ENCODE data around the gene WNT7A. TPM values are rescaled to one million over a fixed set of nuclear protein-coding genes. Genes with fewer than 3 reads are reported as not detected.

WNT7A gene
- total RNA-seq, 1 donor from 2014 or later = not detected

DNA sequence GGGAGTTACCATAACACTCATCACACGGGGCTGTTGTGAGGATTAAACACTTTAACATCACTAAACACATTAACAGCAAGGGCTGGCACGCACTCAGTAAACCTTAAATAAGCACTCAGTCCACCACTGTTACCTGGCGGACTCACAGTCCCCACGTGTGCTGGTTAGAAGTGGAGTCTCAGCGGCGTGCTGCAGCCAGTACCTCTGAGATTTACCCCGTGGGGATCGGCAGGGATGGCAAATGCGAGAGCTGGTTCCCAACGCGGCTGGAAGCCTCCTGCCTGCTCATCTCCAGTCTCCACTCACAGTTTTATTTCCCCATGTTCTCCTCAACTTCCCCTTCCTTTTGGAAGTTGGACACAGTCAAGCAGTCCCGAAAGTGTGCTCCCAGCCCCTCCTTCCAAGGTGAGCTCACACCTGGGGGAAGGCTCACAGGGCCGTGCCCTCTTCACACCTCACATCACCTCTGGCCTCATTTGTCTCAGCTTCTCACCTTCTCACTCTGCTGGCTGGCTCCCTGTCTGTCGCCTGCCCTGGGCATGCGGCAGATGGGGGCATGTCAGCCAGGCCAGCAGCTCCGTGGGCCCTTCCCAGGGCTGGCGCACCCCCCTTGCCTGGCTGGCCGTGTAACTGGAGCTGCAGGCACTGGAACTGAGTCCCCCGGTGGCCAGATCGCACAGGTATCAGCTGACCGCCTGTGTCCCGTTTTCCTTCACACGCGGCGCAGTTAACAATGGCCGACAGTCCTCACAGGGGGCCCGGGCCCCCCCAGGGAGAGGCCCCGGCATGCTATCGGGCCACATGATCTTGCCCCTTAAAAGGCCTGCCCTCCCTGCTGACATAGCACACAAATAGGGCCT is 87.1 kb downstream of the WNT7A start:
- TF ChIP-seq, protein P1, sequence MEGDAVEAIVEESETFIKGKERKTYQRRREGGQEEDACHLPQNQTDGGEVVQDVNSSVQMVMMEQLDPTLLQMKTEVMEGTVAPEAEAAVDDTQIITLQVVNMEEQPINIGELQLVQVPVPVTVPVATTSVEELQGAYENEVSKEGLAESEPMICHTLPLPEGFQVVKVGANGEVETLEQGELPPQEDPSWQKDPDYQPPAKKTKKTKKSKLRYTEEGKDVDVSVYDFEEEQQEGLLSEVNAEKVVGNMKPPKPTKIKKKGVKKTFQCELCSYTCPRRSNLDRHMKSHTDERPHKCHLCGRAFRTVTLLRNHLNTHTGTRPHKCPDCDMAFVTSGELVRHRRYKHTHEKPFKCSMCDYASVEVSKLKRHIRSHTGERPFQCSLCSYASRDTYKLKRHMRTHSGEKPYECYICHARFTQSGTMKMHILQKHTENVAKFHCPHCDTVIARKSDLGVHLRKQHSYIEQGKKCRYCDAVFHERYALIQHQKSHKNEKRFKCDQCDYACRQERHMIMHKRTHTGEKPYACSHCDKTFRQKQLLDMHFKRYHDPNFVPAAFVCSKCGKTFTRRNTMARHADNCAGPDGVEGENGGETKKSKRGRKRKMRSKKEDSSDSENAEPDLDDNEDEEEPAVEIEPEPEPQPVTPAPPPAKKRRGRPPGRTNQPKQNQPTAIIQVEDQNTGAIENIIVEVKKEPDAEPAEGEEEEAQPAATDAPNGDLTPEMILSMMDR (IDR thresholded peaks at IDR 0.05) = no peak
- intact Hi-C loops (cut with DNase I) = no loop called here
- Histone ChIP-seq H3K9me3 (no peaks in the 10 kb centered on the region), H3K27ac (no peak overlapping the region), H3K27me3 (no peaks in the 10 kb centered on the region), H3K4me1 (no peaks in the 10 kb centered on the region), H3K4me3 (no peak overlapping the region), H3K36me3 (no peaks in the 10 kb centered on the region)
- DNase-seq (ENCODE audit: low spot score in 2 of 2) = no peak

DNA sequence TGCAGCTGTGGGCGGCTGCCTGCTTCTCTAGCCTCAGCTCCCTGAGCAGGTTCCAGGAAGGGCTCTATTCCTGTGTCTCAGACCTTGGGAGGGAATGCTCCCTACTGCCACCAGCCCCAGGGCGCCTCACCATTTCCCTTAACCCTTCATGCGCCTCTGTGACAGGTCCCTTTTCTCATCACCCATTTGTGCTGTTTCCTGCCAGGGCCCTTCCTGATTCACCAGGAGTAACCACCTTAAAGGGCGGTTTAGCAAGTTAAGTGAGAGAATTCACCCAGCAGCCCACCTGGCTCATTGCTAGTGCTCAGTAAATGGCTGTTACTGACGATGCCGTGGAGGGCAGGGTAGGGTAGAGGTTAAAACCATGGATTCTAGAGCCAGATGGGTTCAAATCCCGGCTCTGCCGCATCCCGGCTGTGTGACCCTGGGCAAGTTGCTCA is 87.8 kb downstream of the WNT7A start:
- TF ChIP-seq, protein P1 (IDR thresholded peaks at IDR 0.05) = no peak
- H3K4me3 ChIP-seq = no peak overlapping the region
- H3K9me3 ChIP-seq = no peaks in the 10 kb centered on the region
- H3K27ac ChIP-seq = no peak overlapping the region
- intact Hi-C loops (cut with DNase I) = no loop called here
- DNase-seq (ENCODE audit: low spot score in 2 of 2) = no peak
- H3K27me3 ChIP-seq = no peaks in the 10 kb centered on the region
- H3K4me1 ChIP-seq = no peaks in the 10 kb centered on the region
- no peaks in the 10 kb centered on the region for H3K36me3 ChIP-seq

DNA sequence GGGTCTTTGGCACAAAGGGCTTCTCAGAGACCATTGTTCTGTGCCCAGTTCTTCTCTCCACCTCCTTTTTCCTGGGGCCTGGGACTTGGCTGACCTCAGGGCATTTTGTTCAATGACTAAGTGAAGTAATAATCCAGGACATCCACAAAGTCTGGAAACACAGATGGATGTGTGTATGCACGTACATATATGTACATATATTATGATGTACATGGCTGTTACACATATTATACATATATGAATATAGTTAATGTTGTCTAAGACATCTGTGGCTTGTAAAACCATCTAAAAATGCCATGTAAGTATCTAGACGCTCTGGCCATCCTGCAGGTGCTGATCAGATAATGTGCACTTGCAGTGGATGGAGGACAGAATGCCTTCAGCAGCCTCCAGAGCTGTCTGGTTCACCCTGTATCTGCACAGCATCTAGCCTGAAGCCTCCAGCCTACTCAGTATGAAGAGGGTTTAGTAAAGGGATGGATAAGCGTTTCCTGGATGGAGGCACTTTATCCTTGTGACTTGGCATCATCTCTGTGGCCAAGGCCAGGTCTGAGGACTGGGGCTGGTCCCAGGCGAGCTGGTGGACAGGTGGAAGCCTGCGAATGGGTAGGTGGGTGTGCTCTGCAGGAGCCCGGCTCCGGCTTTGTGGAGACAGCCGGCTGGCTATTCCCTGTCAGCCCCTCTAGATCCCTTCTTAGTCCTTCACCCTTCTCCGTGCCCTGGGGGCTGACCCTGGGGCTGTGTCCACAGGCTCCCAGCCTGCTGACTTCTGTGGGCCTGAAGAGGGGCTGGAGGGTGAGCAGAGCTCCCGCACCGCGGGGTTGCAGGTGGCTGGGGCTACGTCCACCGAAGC is 88.4 kb downstream of the WNT7A start:
- H3K4me1 ChIP-seq = no peaks in the 10 kb centered on the region
- no peaks in the 10 kb centered on the region for H3K9me3 ChIP-seq
- TF ChIP-seq, protein P1 (IDR thresholded peaks at IDR 0.05) = no peak
- H3K27ac ChIP-seq = no peak overlapping the region
- H3K36me3 ChIP-seq = no peaks in the 10 kb centered on the region
- no peak overlapping the region for H3K4me3 ChIP-seq
- intact Hi-C loops (cut with DNase I) = no loop called here
- no peaks in the 10 kb centered on the region for H3K27me3 ChIP-seq
- no peak for DNase-seq (ENCODE audit: low spot score in 2 of 2)

DNA sequence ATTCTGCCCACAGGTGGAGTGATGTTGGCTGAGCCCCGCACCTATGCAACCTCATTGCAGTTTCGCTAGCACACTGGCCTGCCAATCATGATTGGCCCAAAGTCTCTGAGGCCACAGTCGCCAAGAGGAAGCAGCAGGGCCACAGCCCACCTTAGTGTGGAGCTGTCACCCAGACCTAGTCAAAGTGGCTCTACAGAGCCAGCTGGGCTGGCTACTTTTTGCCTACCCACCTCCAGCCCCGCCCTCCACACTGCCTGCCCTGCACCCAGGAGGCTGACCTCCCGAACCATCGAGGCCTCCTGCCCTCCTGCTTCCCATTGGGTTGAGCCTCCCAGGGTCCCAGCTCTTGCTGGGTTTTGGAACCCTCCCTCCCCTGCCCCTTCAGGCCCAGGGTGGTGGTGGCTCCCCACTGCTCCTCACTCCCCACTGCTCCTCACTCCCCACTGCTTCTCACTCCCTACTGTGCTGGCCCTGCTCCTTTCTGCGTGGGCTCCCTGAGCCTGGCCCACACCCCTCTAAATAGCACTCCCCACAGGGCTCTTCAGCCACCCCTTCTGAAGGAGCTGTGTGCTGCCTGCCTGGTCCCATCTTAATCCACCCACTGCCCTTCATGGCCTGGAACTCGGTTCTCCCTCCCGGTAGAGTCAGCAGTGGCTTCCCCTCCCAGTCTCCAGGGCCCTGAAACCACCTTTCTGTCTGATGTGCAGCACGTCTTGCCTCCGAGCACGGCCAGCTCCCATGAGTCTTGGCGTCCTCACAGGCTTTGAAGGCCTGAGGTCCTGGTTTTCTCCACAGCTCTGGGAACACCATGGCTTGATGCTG is 89.3 kb downstream of the WNT7A start:
- no peaks in the 10 kb centered on the region for H3K9me3 ChIP-seq
- no peak overlapping the region for H3K4me3 ChIP-seq
- no peaks in the 10 kb centered on the region for H3K27me3 ChIP-seq
- H3K27ac ChIP-seq = no peak overlapping the region
- DNase-seq (ENCODE audit: low spot score in 2 of 2) = no peak
- TF ChIP-seq, protein P1 (IDR thresholded peaks at IDR 0.05) = no peak
- H3K36me3 ChIP-seq = no peaks in the 10 kb centered on the region
- intact Hi-C loops (cut with DNase I) = no loop called here
- H3K4me1 ChIP-seq = no peaks in the 10 kb centered on the region
